Sigmoid colon (tissue), 4 donors: ENCODE results near the gene C11orf54.

Experiments used
- EP300 ChIP-seq, 4 donors: sonication (generic); formaldehyde crosslinking; IDR thresholded peaks; one replicate each; pipeline ENCODE4 v1.6.1; 2017; ENCODE audit warnings: antibody characterized with exemption in 4 of 4
- POLR2A ChIP-seq, 2 donors: fragments of 450-650 bp; IDR thresholded peaks; one replicate each; pipeline ENCODE4 v1.6.1; 2016; ENCODE audit warnings: antibody characterized with exemption in 2 of 2, mild to moderate bottlenecking in 2 of 2, moderate library complexity in 2 of 2
- POLR2AphosphoS5 ChIP-seq, 4 donors: sonication (generic); formaldehyde crosslinking; IDR thresholded peaks; one replicate each; pipeline ENCODE4 v1.6.1; 2017; ENCODE audit warnings: antibody characterized with exemption in 4 of 4
- TF ChIP-seq, protein P1 (sequence below), 4 experiments: fragments of 450-650 bp in 3 of 4; fragments of 200-600 bp in 1 of 4; IDR thresholded peaks; one replicate each; pipeline ENCODE4 v1.5.1; 2016 to 2019; ENCODE audit warnings: antibody characterized with exemption in 4 of 4, mild to moderate bottlenecking in 3 of 4, moderate library complexity in 2 of 4

- no peak for TF ChIP-seq POLR2A (IDR thresholded peaks at IDR 0.05)
- TF ChIP-seq, protein P1, sequence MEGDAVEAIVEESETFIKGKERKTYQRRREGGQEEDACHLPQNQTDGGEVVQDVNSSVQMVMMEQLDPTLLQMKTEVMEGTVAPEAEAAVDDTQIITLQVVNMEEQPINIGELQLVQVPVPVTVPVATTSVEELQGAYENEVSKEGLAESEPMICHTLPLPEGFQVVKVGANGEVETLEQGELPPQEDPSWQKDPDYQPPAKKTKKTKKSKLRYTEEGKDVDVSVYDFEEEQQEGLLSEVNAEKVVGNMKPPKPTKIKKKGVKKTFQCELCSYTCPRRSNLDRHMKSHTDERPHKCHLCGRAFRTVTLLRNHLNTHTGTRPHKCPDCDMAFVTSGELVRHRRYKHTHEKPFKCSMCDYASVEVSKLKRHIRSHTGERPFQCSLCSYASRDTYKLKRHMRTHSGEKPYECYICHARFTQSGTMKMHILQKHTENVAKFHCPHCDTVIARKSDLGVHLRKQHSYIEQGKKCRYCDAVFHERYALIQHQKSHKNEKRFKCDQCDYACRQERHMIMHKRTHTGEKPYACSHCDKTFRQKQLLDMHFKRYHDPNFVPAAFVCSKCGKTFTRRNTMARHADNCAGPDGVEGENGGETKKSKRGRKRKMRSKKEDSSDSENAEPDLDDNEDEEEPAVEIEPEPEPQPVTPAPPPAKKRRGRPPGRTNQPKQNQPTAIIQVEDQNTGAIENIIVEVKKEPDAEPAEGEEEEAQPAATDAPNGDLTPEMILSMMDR (IDR thresholded peaks at IDR 0.05), result no peak
- TF ChIP-seq EP300 (IDR thresholded peaks at IDR 0.05), result no peak
- no peak for TF ChIP-seq POLR2AphosphoS5 (IDR thresholded peaks at IDR 0.05)
Measured at GRCh38 chr11:93804879-93805278, 63.4 kb downstream of the C11orf54 start.
